ENCODE measurements around the gene BICDL1.
A peak's percentile ranks its signal among the peaks of the same experiment; 100 is the strongest.
"Not testable (repeated sequence)": the region's sequence is repeated elsewhere in the genome, so short reads cannot be mapped to it uniquely, and the experiment has no call there.

Gene BICDL1

GRCh38 chr12:120000556-120000955, 11.5 kb downstream of the BICDL1 start:
- DNase-seq (ENCODE audit: low read depth in 2 of 2): no peak

GRCh38 chr12:120006258-120006975, 17.4 kb downstream of the BICDL1 start:
- no peak for DNase-seq (ENCODE audit: low read depth in 2 of 2)

GRCh38 chr12:120007272-120007671, 18.2 kb downstream of the BICDL1 start:
- DNase-seq (ENCODE audit: low read depth in 2 of 2): peak; percentile 50 to 62

- DNase-seq (ENCODE audit: low read depth in 2 of 2): no peak
Measured at GRCh38 chr12:120010661-120011230, 21.7 kb downstream of the BICDL1 start.

GRCh38 chr12:120012067-120012621, 23.1 kb downstream of the BICDL1 start:
- DNase-seq (ENCODE audit: low read depth in 2 of 2): peak; percentile 55 to 81

- DNase-seq (ENCODE audit: low read depth in 2 of 2): peak; percentile 25 to 52
Measured at GRCh38 chr12:120013659-120014380, 24.8 kb downstream of the BICDL1 start.

- not testable (repeated sequence) for DNase-seq (ENCODE audit: low read depth in 2 of 2)
Measured at GRCh38 chr12:120014381-120014735, 25.3 kb downstream of the BICDL1 start.

GRCh38 chr12:120015313-120015712, 26.3 kb downstream of the BICDL1 start:
- peak in 1 of 2 donors; percentile 57 for DNase-seq (ENCODE audit: low read depth in 2 of 2)

- DNase-seq (ENCODE audit: low read depth in 2 of 2): not testable (repeated sequence)
Measured at GRCh38 chr12:120016199-120016598, 27.2 kb downstream of the BICDL1 start.

- no peak for DNase-seq (ENCODE audit: low read depth in 2 of 2)
Measured at GRCh38 chr12:120019197-120019596, 30.2 kb downstream of the BICDL1 start.

GRCh38 chr12:120019938-120020337, 30.9 kb downstream of the BICDL1 start:
- no peak for DNase-seq (ENCODE audit: low read depth in 2 of 2)

GRCh38 chr12:120024193-120024592, 35.2 kb downstream of the BICDL1 start:
- no peak for DNase-seq (ENCODE audit: low read depth in 2 of 2)

- no peak for DNase-seq (ENCODE audit: low read depth in 2 of 2)
Measured at GRCh38 chr12:120025640-120026039, 36.6 kb downstream of the BICDL1 start.

- DNase-seq (ENCODE audit: low read depth in 2 of 2): no peak
Measured at GRCh38 chr12:120032242-120032641, 43.2 kb downstream of the BICDL1 start.

- no peak for DNase-seq (ENCODE audit: low read depth in 2 of 2)
Measured at GRCh38 chr12:120037851-120038250, 48.8 kb downstream of the BICDL1 start.

- no peak for DNase-seq (ENCODE audit: low read depth in 2 of 2)
Measured at GRCh38 chr12:120039711-120040110, 50.7 kb downstream of the BICDL1 start.

GRCh38 chr12:120041386-120042231, 52.6 kb downstream of the BICDL1 start:
- no peak for DNase-seq (ENCODE audit: low read depth in 2 of 2)

GRCh38 chr12:120045367-120045766, 56.3 kb downstream of the BICDL1 start:
- DNase-seq (ENCODE audit: low read depth in 2 of 2): not testable (repeated sequence)

- no peak for DNase-seq (ENCODE audit: low read depth in 2 of 2)
Measured at GRCh38 chr12:120047072-120047471, 58.0 kb downstream of the BICDL1 start.

GRCh38 chr12:120048263-120048662, 59.2 kb downstream of the BICDL1 start:
- no peak for DNase-seq (ENCODE audit: low read depth in 2 of 2)

GRCh38 chr12:120049426-120049825, 60.4 kb downstream of the BICDL1 start:
- no peak for DNase-seq (ENCODE audit: low read depth in 2 of 2)

- no peak for DNase-seq (ENCODE audit: low read depth in 2 of 2)
Measured at GRCh38 chr12:120051535-120051934, 62.5 kb downstream of the BICDL1 start.
